ENCODE results near the gene ATE1. TPM values are rescaled to one million over a fixed set of nuclear protein-coding genes. Genes with fewer than 3 reads are reported as not detected.

Gene ATE1
- total RNA-seq, 4 donors from 2014 or later = 20.8 to 29.5 (median 24.9) TPM

DNA sequence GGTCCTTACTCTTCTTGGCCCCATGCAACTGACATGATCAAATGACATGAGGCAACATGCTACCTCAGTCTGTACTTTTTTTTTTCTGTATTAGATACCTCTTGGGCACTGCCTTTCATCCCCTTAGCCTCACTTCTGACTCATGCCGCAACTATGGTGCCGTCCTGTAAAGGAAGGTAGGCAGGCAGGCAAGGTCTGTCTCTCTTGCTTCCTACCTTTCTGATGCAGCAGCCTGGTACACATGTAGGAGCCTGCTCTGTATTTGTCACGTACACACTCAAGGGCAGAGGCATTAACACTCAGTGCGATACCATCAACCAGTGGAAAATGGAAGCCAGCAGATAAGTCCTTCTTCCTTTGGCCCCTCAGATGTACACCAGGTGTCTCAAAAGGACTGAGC is 146.7 kb downstream of the ATE1 start:
- no peak for ATAC-seq (ENCODE audit: low FRiP score)
- DNase-seq (ENCODE audit: low spot score) = no peak
- TF ChIP-seq, protein P1, sequence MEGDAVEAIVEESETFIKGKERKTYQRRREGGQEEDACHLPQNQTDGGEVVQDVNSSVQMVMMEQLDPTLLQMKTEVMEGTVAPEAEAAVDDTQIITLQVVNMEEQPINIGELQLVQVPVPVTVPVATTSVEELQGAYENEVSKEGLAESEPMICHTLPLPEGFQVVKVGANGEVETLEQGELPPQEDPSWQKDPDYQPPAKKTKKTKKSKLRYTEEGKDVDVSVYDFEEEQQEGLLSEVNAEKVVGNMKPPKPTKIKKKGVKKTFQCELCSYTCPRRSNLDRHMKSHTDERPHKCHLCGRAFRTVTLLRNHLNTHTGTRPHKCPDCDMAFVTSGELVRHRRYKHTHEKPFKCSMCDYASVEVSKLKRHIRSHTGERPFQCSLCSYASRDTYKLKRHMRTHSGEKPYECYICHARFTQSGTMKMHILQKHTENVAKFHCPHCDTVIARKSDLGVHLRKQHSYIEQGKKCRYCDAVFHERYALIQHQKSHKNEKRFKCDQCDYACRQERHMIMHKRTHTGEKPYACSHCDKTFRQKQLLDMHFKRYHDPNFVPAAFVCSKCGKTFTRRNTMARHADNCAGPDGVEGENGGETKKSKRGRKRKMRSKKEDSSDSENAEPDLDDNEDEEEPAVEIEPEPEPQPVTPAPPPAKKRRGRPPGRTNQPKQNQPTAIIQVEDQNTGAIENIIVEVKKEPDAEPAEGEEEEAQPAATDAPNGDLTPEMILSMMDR (IDR thresholded peaks at IDR 0.05) = no peak

- no peak for ATAC-seq (ENCODE audit: low FRiP score)
- DNase-seq (ENCODE audit: low spot score) = no peak
- TF ChIP-seq, protein P1 (IDR thresholded peaks at IDR 0.05) = no peak
These were observed 153.0 kb downstream of the ATE1 start for GRCh38 chr10:121774813-121775212.

- TF ChIP-seq, protein P1 (IDR thresholded peaks at IDR 0.05) = no peak
- DNase-seq (ENCODE audit: low spot score) = no peak
- ATAC-seq (ENCODE audit: low FRiP score) = no peak
These were observed 153.4 kb downstream of the ATE1 start for GRCh38 chr10:121774404-121774803.

DNA sequence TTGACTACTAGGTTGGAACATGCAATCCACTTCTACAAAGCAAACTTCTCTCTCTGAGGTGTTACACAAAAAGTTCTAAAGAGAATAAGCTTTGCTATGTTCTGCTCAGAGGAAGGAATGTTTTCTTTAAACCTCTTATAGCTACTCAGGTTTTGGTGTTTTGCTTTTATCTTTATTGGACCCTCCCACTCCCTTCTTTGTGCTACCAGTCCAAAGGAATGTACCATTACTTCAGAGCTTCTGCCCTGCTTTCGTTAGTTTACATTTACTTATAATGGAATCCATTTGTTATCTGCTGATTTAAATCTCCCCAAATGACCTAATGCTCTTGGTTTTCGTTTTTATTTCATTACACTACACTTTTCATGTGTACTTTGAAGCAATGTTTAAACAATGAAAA is 154.9 kb downstream of the ATE1 start:
- no peak for DNase-seq (ENCODE audit: low spot score)
- TF ChIP-seq, protein P1 (IDR thresholded peaks at IDR 0.05) = no peak
- ATAC-seq (ENCODE audit: low FRiP score) = no peak

- DNase-seq (ENCODE audit: low spot score) (no peak), ATAC-seq (ENCODE audit: low FRiP score) (no peak)
- TF ChIP-seq, protein P1 (IDR thresholded peaks at IDR 0.05) = no peak
These were observed 155.4 kb downstream of the ATE1 start for GRCh38 chr10:121772406-121772805.

GRCh38 chr10:121771966-121772365 is 155.9 kb downstream of the ATE1 start:
- ATAC-seq (ENCODE audit: low FRiP score) (no peak), DNase-seq (ENCODE audit: low spot score) (no peak)
- TF ChIP-seq, protein P1 (IDR thresholded peaks at IDR 0.05) = no peak

DNA sequence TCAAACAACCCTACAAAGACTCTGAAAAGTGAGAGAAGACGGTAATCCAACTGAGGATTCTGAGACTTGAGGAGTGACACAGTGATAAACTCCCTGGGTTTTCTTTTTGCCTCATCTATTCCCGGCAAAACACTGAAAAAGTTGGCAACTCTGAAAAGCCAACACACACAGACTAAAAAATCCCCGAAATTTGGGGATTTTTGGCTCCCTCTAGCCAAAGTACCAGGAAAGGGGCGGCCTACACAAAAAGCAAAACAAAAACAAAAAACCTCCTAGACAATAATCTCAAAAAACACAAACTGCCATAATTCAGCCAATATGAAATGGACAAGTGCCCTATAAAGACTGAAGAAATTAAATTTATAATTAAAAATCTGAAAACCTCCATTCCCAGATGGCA is 161.4 kb downstream of the ATE1 start:
- no peak for ATAC-seq (ENCODE audit: low FRiP score)
- DNase-seq (ENCODE audit: low spot score) = no peak
- TF ChIP-seq, protein P1 (IDR thresholded peaks at IDR 0.05) = no peak
